NAMALWA (cell line): ENCODE results near the gene ARHGEF40.

ENCODE experiments used
- DNase-seq: peaks from one replicate; pipeline ENCODE4 v3.0.0-alpha.2; 2015; ENCODE audit warnings: low spot score

ARHGEF40 gene

DNA sequence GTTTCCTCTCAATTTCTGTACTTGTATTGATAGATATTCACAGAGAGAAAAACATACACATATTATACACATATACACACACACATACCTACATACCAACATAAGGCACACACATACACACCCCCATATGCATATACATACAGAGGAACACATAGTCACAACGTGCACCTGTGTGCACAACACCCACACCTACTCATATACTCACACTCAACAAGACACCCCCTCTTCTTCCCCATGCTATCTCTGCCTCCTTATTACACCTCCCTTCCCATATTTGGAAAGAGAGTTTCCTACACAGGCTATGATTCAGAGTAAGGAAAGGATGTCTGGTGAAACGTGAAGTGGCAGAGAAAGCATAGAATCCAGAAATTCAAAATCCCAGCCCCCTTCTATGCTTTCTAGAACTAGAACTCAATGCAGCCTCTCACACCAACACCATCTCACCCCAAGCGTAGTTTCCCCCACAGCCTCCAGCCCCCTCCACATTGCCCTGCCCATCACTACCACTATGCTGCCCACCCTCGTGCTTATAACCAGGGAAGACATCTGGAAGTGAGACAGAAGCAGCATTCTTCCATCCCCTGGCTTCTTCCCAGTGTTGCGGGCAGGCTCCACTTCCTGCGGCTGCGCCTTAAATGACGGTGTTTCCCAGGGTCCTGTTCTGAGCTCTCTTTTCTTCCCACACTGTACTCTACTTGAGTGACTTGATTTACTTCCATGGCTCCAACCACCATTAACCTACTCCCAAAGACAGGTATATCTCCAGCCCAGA lies 10.1 kb upstream of the ARHGEF40 start:
- no peak for DNase-seq

DNA sequence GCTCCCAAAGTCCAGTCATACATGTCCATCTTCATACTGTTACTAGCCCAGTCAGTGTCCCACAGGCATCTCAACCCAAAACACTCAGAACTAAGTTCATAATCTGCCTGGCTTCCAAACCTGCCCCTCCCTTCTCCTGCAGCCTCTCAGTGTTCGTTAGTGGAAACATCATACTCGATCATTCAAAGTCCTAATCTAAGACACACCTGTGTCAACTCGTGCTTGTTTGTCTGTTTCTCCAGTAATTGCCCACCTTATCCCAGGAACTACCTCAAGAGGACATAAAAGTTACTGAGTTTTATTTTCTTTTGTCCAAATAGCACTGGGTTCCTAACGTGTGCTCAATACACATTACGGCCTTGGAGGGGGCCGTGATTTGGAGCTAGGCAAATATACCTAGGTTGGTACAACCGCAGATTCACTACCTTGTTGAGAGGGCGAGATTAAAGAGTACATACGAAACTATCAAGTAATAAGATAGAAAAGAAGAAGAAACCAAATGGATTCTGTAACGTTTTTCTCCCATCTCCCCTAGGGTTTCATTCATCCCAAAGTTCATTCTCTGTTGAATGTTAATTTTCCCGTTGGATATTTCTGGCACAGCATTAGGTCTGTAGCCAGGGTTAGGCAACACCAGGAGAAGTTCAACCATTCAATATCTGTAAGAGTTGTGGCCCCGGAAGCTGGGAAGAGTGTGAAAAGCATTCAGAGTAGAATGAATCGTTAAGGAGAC lies 9.3 kb upstream of the ARHGEF40 start:
- no peak for DNase-seq

DNA sequence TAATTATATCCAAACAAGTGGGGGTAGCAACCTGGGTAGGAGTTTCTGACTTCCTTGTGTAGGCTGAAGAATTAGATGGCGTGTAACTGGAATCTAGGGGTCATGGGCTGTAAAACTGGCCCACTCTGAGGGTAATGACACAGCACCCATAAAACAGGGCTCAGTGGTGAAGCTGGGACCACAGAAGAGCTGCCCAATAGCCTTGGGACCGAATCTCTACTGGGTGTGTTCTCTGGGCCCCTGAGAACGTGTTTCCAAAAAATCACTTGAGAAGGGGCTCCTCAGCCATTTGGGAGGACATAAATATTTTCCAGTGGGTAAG lies 8.8 kb upstream of the ARHGEF40 start:
- DNase-seq = no peak

GRCh38 chr14:21063479-21063878 lies 6.6 kb upstream of the ARHGEF40 start:
- no peak for DNase-seq

DNA sequence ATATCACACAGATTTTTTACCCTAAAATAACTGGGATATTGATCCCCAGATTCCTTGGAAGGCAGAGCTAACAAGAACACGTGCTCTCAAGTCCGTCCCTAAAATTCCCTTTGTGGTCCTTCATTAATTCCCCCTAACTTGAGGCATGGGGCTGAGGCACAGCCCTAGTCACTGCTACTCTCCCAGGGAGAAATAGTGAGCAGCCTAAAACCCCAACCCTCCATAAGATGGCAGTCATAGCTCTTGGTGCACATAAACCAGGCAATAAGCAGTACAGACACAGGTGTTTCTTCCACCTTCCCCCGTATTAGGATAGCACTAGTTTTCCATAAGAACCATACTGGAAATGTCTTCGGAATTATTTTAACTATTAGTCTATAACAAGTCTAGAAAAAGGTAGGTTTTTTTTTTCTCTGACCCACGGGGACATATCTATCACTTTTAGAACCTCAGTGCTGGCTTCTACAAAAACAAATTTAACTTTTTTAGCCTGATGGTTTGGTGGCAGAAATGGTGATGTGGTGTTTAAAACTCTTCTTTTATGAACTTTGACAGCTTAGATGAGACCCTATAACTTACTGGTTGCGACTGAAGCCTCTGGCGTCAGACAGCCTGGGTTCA lies 3.1 kb upstream of the ARHGEF40 start:
- peak; percentile 58 for DNase-seq

DNA sequence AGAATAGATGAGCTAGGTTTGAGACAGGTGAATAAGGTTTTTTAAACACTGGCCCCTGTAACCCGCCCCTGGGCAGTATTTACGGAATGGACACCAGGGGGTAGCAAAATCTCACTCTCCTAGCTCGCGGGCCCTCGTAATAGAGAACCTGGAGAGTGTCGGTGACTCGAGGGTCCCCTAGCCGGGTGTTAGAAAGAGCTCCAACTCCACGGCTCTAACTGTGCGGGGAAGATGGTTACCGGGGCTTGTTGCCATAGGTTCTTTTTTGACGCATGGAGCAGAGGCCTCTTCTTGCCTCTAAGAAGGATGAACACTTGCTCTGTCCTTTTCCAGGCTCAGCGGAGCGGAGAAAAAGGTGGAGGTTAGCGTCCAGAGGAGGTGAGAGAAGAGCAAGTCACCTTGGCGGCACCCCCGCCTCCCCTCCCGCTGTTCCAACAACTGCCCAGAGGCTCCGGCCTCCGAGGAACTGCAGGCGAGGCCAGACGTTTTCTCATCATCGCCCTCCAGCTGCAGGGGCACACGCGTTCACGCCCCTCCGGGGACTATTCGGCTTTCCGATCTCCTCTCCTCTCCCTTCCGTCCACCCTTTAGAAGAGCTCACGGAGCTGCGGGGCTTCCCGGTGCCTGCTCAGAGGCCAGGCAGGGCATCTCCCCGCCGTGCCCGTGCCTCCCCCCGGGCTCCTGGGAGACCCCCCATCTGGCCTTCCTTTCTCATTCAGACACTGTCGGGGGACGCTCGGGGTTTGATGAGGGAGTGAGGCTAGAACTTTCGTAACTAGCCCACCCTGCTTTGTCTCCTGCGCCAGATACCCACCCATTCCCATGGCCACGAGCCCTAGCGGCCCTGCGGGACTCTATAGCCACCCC lies 1.4 kb upstream of the ARHGEF40 start:
- DNase-seq = peak; percentile 74

DNA sequence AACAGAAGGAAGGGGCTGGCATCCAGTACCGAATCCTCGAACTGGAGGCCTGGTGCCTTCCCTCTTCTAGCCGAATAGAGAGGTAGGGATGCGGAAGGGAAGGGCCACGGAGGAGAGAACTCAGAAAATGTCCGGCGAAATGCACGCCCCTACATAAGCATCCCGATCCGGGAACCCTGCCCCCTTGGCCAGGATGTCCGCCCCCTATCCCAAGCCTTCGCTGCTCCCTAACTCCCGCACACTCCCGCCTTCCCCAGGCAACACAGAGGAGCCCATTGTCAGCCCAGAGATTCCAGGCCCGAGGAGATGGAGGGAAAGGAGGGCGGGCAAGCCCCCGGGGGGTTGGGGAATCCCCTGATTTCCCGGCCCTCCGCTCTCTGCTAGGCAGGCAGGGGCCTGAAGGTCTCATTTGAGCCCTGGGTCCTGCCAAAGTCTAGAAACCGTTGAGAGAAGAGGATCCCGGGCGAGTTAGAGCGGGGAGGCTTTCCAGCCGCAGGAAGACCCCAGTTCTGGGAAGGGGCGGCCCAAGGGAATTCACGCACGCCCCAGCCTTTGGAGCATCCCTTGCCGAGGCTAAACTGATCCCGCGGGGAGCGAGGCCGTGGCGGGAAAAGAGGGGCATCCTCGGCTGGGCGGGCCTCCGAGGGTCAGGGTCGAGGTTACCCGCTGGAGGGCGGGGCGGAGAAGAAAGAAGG lies 569 bp upstream of the ARHGEF40 start:
- peak; percentile 23 for DNase-seq

GRCh38 chr14:21070610-21071224 lies 613 bp downstream of the ARHGEF40 start:
- no peak for DNase-seq

DNA sequence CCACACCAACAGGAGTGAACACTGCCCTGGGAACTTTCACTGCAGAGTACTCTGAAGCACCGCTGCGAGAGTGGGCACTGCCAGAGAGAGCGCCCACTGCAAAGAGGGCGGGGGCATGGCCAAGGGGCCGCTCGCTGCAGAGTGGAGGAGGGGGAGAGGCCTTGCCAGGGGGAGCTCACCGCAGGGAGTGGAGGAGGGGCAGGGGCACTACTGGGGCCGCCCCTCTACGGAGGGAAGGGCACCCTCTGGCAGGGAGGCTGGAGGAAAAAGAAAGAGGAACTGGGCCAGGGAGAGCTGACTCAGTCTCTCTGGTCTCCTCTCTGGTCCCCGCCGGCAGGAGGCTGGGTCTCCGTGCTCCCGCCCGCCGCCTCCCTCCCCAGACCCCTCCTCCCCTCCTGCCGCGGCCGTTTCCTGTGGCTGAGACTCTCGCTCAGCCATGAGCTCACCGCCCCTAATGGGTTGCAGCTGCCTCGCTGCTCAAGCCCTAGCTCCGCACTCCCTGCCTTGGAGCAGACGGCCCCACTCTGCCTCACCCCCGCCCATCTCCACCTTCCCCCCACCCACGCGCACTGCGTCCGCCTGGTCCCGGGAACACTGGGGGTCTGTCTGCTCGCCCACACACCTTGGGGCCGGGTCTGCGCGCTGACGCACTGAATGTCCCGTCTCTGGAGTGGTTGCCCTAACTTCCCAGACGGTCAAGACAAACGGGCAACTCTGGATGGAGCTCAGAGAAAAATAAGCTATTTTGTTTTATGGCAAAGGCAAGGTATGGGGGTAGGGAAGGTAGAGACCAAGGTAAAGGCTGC lies 1.3 kb downstream of the ARHGEF40 start:
- DNase-seq = peak; percentile 80

- DNase-seq = no peak
Observed at GRCh38 chr14:21072031-21072473, 1.9 kb downstream of the ARHGEF40 start.

- no peak for DNase-seq
Observed at GRCh38 chr14:21072781-21073339, 2.8 kb downstream of the ARHGEF40 start.

- DNase-seq = no peak
Observed at GRCh38 chr14:21073921-21074320, 3.8 kb downstream of the ARHGEF40 start.

- no peak for DNase-seq
Observed at GRCh38 chr14:21074398-21075272, 4.5 kb downstream of the ARHGEF40 start.

GRCh38 chr14:21075719-21076437 lies 5.8 kb downstream of the ARHGEF40 start:
- no peak for DNase-seq

DNA sequence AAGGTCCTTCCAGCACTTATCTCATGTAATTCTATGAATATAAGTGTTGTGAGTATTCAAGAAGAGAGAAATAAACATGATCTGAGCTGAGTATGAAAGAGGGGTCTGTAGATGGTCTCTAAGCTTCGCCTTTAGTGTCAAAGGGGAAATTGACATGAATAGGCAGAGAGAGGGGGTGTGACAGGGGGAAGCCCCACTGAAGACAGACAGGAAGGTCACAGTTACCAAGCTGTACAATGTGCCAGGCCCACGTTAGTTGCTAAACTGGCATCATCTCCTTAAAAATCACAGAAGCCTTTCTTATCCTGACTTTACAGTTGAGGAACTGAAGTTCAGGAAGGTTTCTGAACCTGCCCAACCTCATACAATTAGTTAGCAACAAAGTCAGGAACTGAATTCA lies 7.6 kb downstream of the ARHGEF40 start:
- DNase-seq = no peak

GRCh38 chr14:21078287-21078686 lies 8.2 kb downstream of the ARHGEF40 start:
- DNase-seq = no peak

GRCh38 chr14:21078726-21079125 lies 8.6 kb downstream of the ARHGEF40 start:
- DNase-seq = no peak

GRCh38 chr14:21081521-21082142 lies 11.5 kb downstream of the ARHGEF40 start:
- no peak for DNase-seq
